ENCODE results near the gene U2AF2.

- TF ChIP-seq CTCF (IDR thresholded peaks at IDR 0.05), result no peak
- no peak for TF ChIP-seq POLR2A (IDR thresholded peaks at IDR 0.05)
Observed at GRCh38 chr19:55633861-55634260, 21.0 kb upstream of the U2AF2 start.
